ENCODE results near the gene BARHL2.

BARHL2 gene

DNA sequence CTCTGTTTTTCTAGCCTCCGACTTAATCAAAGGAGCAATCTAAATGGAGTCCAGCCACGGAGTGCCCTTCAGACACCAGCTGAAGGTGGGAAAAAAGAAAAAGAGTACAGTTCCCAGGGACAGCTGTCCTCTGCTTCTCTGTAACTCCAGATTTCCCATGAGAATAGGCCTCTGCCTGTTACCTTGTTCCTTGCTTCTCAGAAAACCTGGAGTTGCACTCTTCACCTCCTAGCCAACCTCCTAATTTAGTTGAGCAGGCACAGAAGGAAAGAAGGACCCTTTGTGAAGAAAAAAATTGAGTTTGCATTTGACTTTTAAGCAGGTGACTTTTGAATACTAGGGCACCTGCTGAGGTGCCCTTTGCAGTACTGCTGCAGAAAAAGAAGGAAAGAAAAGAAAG is 8.3 kb downstream of the BARHL2 start:
- no peak for DNase-seq

- DNase-seq: no peak
Measured at GRCh38 chr1:90708236-90708786, 8.8 kb downstream of the BARHL2 start.

GRCh38 chr1:90707363-90707710 is 9.8 kb downstream of the BARHL2 start:
- no peak for DNase-seq

- DNase-seq: no peak
Measured at GRCh38 chr1:90706437-90707362, 10.4 kb downstream of the BARHL2 start.

DNA sequence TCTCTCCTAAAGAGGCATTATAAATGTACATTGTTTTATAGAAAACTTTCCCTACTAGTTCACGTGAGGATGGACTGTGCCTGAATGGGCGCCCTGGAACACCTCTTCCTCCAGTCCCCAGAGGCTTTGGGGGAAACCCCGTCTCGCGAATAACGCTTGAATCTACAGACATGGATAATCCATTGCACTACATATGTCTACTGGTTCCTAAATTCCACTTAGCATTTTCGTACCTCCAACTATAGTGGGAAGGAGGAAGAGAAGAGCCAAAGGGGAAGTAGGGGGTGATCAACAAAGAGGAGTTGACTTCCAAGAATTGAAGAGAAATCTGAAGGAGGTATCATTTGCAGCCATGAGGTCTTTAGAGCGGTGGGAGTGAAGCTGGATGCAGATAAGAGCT is 11.1 kb downstream of the BARHL2 start:
- DNase-seq: no peak

GRCh38 chr1:90704817-90705216 is 12.3 kb downstream of the BARHL2 start:
- DNase-seq: no peak

- DNase-seq: no peak
Measured at GRCh38 chr1:90694846-90695245, 22.3 kb downstream of the BARHL2 start.

DNA sequence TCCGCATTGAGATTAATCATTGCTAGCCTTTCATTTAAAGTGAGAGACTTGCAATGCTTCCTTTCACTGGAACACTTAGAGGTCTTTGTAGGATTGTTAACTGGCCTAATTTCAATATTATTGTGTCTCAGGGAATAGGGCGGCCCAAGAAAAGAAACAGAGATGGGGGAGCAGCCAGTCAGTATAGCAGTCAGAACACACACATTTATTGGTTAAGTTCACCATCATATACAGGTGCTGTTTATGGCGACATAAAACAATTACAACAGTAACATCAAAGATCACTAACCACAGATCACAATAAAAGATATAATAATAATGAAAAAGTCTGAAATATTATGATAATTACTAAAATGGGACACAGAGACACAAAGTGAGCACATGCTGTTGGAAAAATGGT is 29.4 kb downstream of the BARHL2 start:
- no peak for DNase-seq

DNA sequence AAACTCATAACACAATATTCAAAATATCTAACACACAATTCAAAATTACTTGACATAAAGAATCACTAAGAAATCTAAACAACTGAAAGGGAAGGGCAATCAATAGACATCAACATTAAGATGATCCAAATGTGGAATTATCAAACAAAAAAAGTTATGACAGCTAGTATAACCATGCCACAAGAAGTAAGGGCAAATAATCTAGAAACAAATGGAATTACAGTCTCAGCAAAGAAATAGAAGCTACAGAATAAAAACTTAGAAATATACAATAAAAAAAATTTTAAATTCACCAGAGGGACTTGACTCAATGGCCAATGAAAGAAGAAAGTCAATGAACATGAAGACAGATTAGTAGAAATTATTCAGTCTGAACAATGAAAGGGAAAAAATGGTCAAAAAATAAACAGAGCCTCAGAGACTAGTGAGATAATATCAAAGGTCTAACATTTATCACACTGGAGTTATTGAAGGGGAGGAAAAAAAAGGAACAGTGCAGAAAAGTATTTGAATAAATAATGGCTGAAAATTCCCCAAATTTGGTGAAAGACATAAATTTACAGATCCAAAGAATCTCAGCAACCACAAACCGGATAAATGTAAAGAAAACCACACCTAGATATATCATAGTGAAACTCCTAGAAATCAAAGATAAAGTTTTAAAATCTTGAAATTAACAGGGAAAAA is 41.8 kb downstream of the BARHL2 start:
- no peak for DNase-seq

DNA sequence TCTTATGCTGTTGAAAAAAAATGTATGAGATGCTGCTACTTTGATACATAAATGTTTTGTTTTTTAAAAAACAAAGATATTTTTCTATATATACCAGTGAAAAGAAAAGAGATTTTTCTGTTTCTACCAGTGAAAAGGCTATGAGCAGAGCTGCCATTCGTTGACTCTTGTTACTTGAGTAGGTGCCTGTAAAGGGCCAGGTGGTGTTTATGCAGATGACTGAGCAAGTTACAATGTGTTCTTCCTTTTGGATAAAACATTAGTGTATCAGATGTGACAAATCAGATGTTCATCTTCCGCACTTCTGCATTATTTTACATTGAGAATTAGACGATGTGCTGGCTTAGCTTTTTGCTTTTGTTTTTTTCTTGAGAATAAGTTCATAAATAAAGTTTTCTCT is 45.4 kb downstream of the BARHL2 start:
- no peak for DNase-seq

DNA sequence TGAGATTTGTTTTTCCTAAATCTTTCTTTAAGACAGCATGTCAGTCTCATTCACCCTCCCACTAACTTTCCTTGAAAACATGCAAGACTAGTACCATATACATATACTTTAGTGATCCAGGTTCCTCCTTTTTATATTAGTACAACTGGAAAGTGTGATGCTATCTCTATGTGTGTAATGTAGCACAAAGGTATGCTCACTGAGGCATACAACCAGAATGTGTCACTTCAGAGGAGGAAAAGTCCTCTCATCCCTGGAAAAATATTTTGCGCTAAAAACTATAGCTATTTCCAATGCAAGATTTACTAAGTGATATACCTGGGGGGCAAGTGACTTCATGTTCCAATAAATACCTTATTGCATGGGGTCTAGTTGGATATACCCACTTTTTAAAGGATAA is 45.9 kb downstream of the BARHL2 start:
- no peak for DNase-seq
